Activated CD8-positive, alpha-beta T cell treated with anti-CD3 and anti-CD28 coated beads, Interleukin-2, amount 10 ng/mL, durations not matched to agents 7 days and 5 days (primary cell): ENCODE measurements around the gene COBLL1. TPM values are rescaled to one million over a fixed set of nuclear protein-coding genes. Genes with fewer than 3 reads are reported as not detected.

Experiments used
- ATAC-seq: fragments of 150-1000 bp; cut with Tn5 transposase; one replicate; pipeline ENCODE4 v1.10.0; 2021; ENCODE audit warnings: moderate library complexity
- CTCF ChIA-PET: fragments of 350-600 bp; sonication (Branson Sonifier 250); formaldehyde crosslinking; loops from one replicate; lab custom pipeline; 2021; ENCODE audit warnings: antibody characterized with exemption; lab: Charles Lee
- POLR2A ChIA-PET: fragments of 350-600 bp; sonication (Branson Sonifier 250); formaldehyde crosslinking; loops from one replicate; lab custom pipeline; 2021; ENCODE audit warnings: antibody characterized with exemption; lab: Charles Lee
- DNase-seq: peaks from one replicate; pipeline ENCODE4 v3.0.0-alpha.2; 2020
- H3K27ac Mint-ChIP-seq: one replicate; pipeline ENCODE4 v1.8.0; 2021; ENCODE audit warnings: mild to moderate bottlenecking, mixed read lengths
- H3K27me3 Mint-ChIP-seq: one replicate; pipeline ENCODE4 v1.8.0; 2021; ENCODE audit warnings: low read depth, mixed read lengths
- H3K36me3 Mint-ChIP-seq: one replicate; pipeline ENCODE4 v1.8.0; 2021; ENCODE audit warnings: low read depth, mixed read lengths
- H3K4me1 Mint-ChIP-seq: one replicate; pipeline ENCODE4 v1.8.0; 2021; ENCODE audit warnings: low read depth, mixed read lengths
- H3K4me3 Mint-ChIP-seq: one replicate; pipeline ENCODE4 v1.8.0; 2021; ENCODE audit warnings: mild to moderate bottlenecking, mixed read lengths
- H3K9me3 Mint-ChIP-seq: one replicate; pipeline ENCODE4 v1.8.0; 2022; ENCODE audit warnings: mixed read lengths; ENCODE audit not compliant: insufficient read depth
- total RNA-seq, 2 experiments: library from RNA; stranded (reverse); gene quantifications; one replicate each; pipeline ENCODE4 v1.2.3, GENCODE V29; 2021

The COBLL1 gene
- total RNA-seq, 2 experiments from 2014 or later, result not detected

GRCh38 chr2:164735309-164735919, 106.2 kb downstream of the COBLL1 start:
- no peaks in the 10 kb centered on the region for H3K4me1 Mint-ChIP-seq
- H3K27ac Mint-ChIP-seq, result no peak overlapping the region
- no peak for DNase-seq
- no peaks in the 10 kb centered on the region for H3K36me3 Mint-ChIP-seq
- ChIA-PET CTCF (interaction anchor here (1.2 to 1.7 kb wide), 3 partner anchors 10 to 19 kb away, joined by 3 to 4 read pairs (median 4); no protein-coding TSS in a partner anchor), POLR2A (no interaction called here)
- no peak for ATAC-seq
- H3K27me3 Mint-ChIP-seq, result no peaks in the 10 kb centered on the region
- H3K4me3 Mint-ChIP-seq, result no peak overlapping the region
- H3K9me3 Mint-ChIP-seq, result no peaks in the 10 kb centered on the region

- no peak for ATAC-seq
- no peaks in the 10 kb centered on the region for H3K27me3 Mint-ChIP-seq
- H3K4me3 Mint-ChIP-seq, result no peak overlapping the region
- no peaks in the 10 kb centered on the region for H3K36me3 Mint-ChIP-seq
- no peak overlapping the region for H3K27ac Mint-ChIP-seq
- ChIA-PET POLR2A (no interaction called here), CTCF (interaction anchor here (1.6 to 1.7 kb wide), 2 partner anchors 15 to 17 kb away, joined by 4 read pairs; no protein-coding TSS in a partner anchor)
- no peaks in the 10 kb centered on the region for H3K9me3 Mint-ChIP-seq
- no peaks in the 10 kb centered on the region for H3K4me1 Mint-ChIP-seq
- no peak for DNase-seq
Measured at GRCh38 chr2:164734196-164734595, 107.4 kb downstream of the COBLL1 start.

- CTCF ChIA-PET, result interaction anchor here (0.6 kb wide), 1 partner anchor 10 kb away, joined by 3 read pairs; no protein-coding TSS in a partner anchor
- H3K27me3 Mint-ChIP-seq, result no peaks in the 10 kb centered on the region
- H3K9me3 Mint-ChIP-seq, result no peaks in the 10 kb centered on the region
- POLR2A ChIA-PET, result no interaction called here
- no peak for ATAC-seq
- no peak for DNase-seq
- H3K27ac Mint-ChIP-seq, result no peak overlapping the region
- no peaks in the 10 kb centered on the region for H3K36me3 Mint-ChIP-seq
- H3K4me3 Mint-ChIP-seq, result no peak overlapping the region
- no peaks in the 10 kb centered on the region for H3K4me1 Mint-ChIP-seq
Measured at GRCh38 chr2:164725542-164725941, 116.1 kb downstream of the COBLL1 start.

- no peak for ATAC-seq
Measured at GRCh38 chr2:164722616-164723338, 118.8 kb downstream of the COBLL1 start.

GRCh38 chr2:164721430-164721829, 120.2 kb downstream of the COBLL1 start:
- POLR2A ChIA-PET, result no interaction called here
- CTCF ChIA-PET, result no interaction called here
- no peaks in the 10 kb centered on the region for H3K9me3 Mint-ChIP-seq
- no peak overlapping the region for H3K27ac Mint-ChIP-seq
- no peaks in the 10 kb centered on the region for H3K36me3 Mint-ChIP-seq
- ATAC-seq (no peak), DNase-seq (no peak)
- no peak overlapping the region for H3K4me3 Mint-ChIP-seq
- H3K4me1 Mint-ChIP-seq, result no peaks in the 10 kb centered on the region
- H3K27me3 Mint-ChIP-seq, result no peaks in the 10 kb centered on the region

More at GRCh38 chr2:164722616-164723338, 118.8 kb downstream of the COBLL1 start:
- CTCF ChIA-PET, result no interaction called here
- no peaks in the 10 kb centered on the region for H3K4me1 Mint-ChIP-seq
- no peak for DNase-seq
- POLR2A ChIA-PET, result no interaction called here
- no peaks in the 10 kb centered on the region for H3K9me3 Mint-ChIP-seq
- H3K4me3 Mint-ChIP-seq, result no peak overlapping the region
- no peaks in the 10 kb centered on the region for H3K36me3 Mint-ChIP-seq
- no peak overlapping the region for H3K27ac Mint-ChIP-seq
- H3K27me3 Mint-ChIP-seq, result no peaks in the 10 kb centered on the region

GRCh38 chr2:164719996-164720941, 121.4 kb downstream of the COBLL1 start:
- Mint-ChIP-seq H3K36me3 (no peaks in the 10 kb centered on the region), H3K4me1 (no peaks in the 10 kb centered on the region), H3K27me3 (no peaks in the 10 kb centered on the region), H3K27ac (no peak overlapping the region), H3K4me3 (no peak overlapping the region), H3K9me3 (no peaks in the 10 kb centered on the region)
- ATAC-seq (no peak), DNase-seq (no peak)
- ChIA-PET POLR2A (no interaction called here), CTCF (interaction anchor here (2.0 kb wide), 1 partner anchor 14 kb away, joined by 4 read pairs; no protein-coding TSS in a partner anchor)

GRCh38 chr2:164717000-164717803, 124.4 kb downstream of the COBLL1 start:
- DNase-seq, result no peak
- Mint-ChIP-seq H3K36me3 (no peaks in the 10 kb centered on the region), H3K4me3 (no peak overlapping the region), H3K9me3 (no peaks in the 10 kb centered on the region), H3K4me1 (no peaks in the 10 kb centered on the region), H3K27me3 (no peaks in the 10 kb centered on the region), H3K27ac (no peak overlapping the region)
- ChIA-PET CTCF (interaction anchor here (0.8 to 1.4 kb wide), 3 partner anchors 13 to 422 kb away, joined by 3 to 4 read pairs (median 3); no protein-coding TSS in a partner anchor), POLR2A (no interaction called here)
- ATAC-seq, result no peak

GRCh38 chr2:164714471-164714870, 127.2 kb downstream of the COBLL1 start:
- Mint-ChIP-seq H3K36me3 (no peaks in the 10 kb centered on the region), H3K27ac (no peak overlapping the region), H3K27me3 (no peaks in the 10 kb centered on the region), H3K9me3 (no peaks in the 10 kb centered on the region), H3K4me1 (no peaks in the 10 kb centered on the region), H3K4me3 (no peak overlapping the region)
- no peak for DNase-seq
- POLR2A ChIA-PET, result no interaction called here
- CTCF ChIA-PET, result no interaction called here
- ATAC-seq, result no peak

GRCh38 chr2:164711766-164712138, 129.9 kb downstream of the COBLL1 start:
- no peak overlapping the region for H3K27ac Mint-ChIP-seq
- ATAC-seq (no peak), DNase-seq (no peak)
- no peaks in the 10 kb centered on the region for H3K36me3 Mint-ChIP-seq
- ChIA-PET POLR2A (no interaction called here), CTCF (no interaction called here)
- no peaks in the 10 kb centered on the region for H3K9me3 Mint-ChIP-seq
- H3K4me3 Mint-ChIP-seq, result no peak overlapping the region
- H3K4me1 Mint-ChIP-seq, result no peaks in the 10 kb centered on the region
- H3K27me3 Mint-ChIP-seq, result no peaks in the 10 kb centered on the region

GRCh38 chr2:164710837-164711765, 130.5 kb downstream of the COBLL1 start:
- no peak for ATAC-seq
- Mint-ChIP-seq H3K27ac (no peak overlapping the region), H3K9me3 (no peaks in the 10 kb centered on the region), H3K4me1 (no peaks in the 10 kb centered on the region), H3K27me3 (no peaks in the 10 kb centered on the region), H3K4me3 (no peak overlapping the region), H3K36me3 (no peaks in the 10 kb centered on the region)
- CTCF ChIA-PET, result no interaction called here
- POLR2A ChIA-PET, result no interaction called here
- no peak for DNase-seq
